HG03280 (cell line): ENCODE results near the gene FRMD4B.
"Not testable (repeated sequence)": the region's sequence is repeated elsewhere in the genome, so short reads cannot be mapped to it uniquely, and the experiment has no call there.

Experiments
- ATAC-seq: cut with Tn5 transposase; IDR thresholded peaks from one replicate; pipeline ENCODE4 v1.9.1; 2021; ENCODE audit warnings: mild to moderate bottlenecking, moderate library complexity; ENCODE audit not compliant: unreplicated experiment

FRMD4B gene

DNA sequence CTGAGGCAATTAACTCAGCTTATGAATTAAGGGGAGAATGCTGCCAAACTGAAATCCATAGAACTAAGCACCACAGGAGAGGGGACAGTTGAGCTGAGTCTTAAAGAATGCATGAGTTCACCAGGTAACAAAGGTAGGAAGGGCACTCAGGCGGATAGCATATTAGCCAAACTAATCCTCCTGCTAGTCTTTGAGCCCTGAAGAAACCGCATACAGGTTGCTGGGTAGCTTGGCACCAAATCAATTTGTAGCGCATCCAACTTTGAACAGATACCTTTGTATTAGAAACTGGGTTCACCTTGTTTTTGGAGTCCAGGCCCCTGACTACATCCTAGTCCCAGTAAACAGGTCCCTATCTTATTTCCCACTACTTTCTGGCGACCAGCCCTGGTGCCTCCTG, 93.7 kb downstream of the FRMD4B start:
- ATAC-seq, result no peak

DNA sequence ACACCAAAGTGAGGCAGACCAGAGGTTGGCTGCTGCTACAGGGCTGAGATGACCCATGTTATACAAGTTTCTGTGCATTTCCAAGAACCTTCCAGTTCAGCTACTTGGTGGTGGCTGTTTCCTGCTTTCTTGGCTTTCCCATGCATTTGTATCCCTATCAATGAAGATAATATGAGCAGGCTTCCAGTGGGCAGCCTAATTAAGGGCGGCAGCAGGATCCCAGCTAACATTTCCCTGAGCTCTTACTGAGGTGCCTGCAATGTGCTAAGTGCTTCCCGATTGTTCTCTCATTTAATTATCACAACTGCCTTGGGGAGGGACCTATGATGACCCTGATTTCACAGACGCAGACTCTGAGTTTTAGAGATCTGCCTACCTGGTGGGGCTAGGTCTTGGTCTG, 95.5 kb downstream of the FRMD4B start:
- ATAC-seq, result no peak

DNA sequence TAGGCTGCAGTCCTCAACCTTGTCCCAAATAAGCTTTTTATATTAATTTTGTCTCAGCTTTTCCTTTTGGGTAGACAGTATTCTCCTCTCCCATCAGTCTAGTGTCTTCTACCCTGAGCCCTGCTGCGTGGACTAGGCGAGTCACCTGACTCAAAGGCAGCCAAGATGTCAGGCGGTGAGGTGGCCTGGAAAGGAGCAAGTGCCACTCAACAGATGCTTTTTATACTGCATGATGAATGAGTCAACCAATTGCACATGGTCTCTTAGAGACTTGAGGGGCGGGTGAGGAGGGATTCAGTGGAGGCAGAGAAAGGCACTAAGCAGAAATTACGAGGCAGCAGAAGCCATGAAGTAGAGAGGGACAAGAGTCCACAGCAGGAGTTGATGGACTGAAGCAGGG, 95.9 kb downstream of the FRMD4B start:
- ATAC-seq, result no peak

DNA sequence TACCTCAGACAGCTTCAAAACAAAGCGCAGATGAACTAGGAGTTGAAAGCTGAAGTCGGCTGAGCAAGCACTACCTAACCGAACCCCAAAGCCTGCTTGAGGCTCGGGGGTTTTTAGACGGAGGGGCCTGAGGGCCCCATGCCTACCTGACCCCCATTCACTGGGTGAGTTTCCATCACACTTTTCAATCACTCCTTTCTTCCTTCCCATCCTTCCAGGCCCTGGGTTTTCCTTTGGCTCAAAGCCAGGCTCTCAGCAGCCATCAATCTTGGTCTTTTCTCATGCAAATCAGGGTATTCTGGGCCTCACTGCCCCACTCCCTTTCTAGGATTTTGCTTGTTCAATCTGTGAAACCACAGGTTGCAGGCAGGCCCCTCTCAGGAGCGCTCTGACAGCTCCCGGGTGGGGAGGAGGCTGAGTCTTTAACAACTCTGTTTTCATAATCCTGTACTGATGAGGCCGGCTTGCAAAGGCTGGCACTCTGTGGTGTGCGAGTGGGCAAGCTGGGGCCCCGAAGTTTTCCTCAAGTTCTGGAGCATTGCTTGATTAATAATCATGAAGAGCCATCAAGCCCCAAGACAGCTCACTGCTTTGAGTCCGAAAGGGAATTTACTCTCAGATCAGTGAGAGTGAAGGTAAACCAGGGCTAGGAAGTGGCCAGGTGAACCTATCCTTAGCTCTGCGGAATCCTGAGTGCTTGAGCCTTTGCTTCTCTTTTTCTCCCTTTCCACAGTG, 97.6 kb downstream of the FRMD4B start:
- no peak for ATAC-seq

DNA sequence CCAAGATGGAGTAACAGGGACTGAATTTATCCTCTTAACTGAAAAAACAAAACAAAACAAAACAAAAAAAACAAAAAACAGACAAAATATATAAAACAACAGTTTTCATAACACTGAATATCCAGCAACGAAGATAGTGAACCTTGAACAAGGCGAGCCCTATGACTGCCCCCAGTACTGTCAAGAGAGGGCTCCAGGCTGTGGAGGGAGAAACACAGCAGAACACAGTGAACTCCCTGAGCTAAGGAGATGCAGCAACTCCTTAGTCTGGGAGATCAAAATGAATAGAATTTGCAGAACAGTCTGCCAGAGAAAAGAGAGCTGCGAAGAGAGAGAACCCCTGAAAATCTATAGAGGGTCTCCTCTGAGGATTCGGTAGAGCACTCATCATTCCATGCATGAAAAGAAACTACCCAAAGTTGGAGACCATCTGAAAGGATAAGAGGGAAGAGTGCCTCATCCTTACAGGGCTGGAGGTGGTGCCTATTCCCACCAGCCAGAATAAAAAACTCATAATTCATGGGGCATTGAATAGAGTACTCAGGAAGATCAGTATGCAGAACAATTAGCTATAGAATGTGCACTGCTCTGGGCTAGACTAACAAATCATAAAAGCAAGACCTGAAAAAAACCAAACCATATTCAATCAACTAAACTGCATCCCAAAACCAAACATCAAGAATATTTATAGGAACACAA, 101.8 kb downstream of the FRMD4B start:
- ATAC-seq, result no peak

DNA sequence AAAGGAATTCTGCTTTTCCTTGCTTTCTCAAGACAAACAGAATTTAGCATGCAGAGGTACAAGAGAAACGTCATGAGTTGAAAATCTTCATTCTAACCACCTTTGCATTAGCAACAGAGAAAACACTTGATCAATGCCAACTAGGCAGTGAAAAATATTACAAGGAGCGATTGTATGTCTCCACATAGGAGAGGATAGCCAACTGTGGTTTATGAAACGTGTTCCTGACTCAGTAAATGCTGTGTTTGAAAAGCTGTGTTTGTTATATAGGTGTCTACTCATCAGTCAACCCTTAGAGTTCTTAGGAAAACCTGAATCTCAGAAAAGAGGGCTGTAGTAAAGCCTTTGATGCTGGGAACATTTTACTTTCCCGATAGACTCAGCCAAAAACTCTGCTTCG, 102.4 kb downstream of the FRMD4B start:
- no peak for ATAC-seq

DNA sequence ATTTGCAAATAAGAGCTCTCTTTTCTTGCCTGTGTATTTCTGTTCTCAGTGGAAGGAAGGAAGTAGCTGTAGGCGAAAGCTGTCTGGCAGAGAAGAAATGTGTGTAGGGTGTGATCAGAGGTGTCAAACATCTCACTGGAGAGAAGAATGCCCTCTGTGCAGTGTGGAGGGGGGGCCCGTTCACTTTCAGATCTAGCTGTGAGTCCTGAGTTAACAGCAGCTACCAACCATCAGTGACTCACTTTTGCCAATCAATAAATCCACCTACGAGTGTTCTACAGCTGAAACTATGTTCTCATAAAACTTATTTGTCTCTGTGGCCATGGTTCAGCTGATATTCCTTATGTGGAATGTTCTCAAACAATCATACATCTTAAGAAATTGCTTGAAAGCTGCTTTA, 103.7 kb downstream of the FRMD4B start:
- ATAC-seq, result no peak

DNA sequence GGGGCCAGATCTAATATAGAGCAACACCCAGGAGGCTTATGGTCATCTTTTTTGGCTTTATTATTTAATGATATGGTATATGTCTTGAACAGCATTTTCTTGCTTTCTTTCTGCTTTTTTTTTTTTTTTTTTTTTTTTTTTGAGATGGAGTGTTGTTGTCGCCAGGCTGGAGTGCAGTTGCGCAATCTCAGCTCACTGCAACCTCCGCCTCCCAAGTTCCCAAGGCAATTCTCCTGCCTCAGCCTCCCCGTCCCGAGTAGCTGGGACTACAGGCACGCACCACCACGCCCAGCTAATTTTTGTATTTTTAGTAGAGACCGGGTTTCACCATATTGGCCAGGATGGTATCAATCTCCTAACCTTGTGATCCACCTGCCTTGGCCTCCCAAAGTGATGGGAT, 108.5 kb downstream of the FRMD4B start:
- not testable (repeated sequence) for ATAC-seq

DNA sequence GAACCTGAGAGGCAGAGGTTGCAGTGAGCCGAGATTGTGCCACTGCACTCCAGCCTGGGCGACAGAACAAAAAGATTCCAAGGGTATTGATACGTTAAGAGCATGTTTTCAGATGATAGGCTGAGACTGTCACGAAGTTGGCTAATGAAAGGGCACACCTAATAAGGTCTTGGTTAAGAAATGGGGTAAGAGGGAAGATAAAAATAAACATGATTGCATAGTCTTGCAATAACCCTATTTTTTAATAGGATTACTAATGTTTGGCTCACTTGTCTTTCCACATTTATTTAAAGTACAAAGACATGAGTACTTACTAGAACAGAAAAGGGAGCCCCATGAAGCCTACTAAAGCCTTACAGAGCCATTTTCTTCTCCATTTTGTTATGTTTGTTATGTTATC, 109.0 kb downstream of the FRMD4B start:
- no peak for ATAC-seq

DNA sequence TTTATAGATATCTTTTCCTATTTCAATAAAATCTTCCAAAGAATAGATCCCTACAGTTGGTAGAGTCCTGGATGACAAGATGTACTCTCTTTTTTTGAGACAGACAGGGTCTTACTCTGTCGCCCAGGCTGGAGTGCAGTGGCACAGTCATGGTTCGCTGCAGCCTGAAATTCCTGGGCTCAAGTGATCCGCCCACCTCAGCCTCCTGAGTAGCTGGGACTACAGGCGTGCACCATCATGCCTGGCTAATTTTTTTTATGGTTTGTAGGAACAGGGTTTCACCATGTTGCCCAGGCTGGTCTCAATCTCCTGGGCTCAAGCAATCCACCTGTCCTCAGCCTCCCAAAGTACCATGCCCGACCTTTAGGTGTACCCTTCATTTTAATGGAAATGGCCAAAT, 109.7 kb downstream of the FRMD4B start:
- not testable (repeated sequence) for ATAC-seq

DNA sequence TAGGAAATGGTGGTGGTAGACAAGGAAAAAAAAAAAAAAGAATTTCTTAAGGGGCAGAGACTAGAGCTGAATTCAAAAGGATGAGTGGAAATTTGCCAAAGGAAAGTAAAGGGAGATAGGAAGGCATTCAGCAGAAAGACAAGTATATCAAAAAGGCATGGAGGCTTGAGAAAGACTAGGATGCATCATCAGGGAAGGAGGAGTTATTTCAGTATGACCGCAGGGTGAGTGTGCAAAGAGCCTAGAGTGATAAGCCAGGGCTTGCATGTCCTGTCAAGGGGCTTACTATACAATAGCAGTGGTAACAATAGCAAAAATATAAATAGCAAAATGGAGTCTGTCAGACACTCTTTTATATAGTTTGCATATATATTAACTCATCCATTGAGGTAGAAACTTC, 112.0 kb downstream of the FRMD4B start:
- no peak for ATAC-seq

DNA sequence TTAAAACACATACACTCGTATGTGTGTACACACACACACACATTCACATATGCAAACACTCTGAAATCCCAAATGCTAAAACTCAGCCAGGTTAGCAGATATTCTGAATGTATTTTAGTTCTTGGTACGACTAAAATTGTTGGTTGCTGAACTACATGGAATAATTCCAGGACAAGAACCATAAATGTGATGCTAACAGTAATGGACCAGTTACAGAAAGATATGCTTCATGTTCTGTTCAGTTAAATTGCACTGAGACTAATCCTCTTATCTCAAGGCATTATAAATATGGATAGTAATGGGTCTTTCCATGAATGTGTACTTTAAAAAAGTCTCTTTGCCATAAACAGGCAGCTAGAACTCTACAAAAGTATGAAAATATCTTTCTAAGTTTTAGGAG, 113.3 kb downstream of the FRMD4B start:
- ATAC-seq, result no peak

DNA sequence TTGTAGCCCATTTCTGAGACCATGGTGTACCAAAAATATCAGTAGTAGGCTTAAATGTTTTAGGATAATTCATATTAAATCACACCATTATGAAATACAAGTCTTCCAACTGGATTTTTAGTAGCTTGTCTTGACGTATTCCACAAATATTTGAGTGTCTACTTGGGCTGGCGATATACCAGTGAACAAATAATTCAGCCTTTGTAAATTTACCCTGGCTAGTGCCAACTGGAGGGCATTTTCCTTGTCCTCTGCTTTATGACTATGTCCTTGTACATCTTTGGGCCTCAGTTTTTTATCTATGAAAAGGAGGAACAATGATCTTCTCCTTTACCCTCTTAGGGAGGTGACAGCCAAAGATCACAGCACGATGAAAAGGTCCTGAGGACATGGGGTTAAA, 114.8 kb downstream of the FRMD4B start:
- no peak for ATAC-seq

DNA sequence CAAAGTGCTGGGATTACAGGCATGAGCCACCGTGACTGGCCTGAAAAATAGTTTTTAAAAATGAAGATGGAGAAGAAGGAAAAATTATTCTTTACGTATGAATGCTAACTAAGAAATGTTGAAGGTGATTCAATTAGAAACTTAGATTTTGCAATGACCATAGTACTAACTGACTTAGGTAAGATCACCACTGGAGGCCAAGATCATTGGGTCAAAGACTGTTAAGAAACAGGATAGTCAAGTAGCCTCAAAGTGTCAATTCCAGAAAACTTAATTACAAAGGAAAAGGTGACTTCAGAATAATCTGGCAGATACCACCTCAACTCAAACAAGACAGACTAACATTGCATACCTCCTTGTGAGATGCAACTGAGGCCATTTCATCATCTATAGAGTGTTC, 119.3 kb downstream of the FRMD4B start:
- no peak for ATAC-seq

DNA sequence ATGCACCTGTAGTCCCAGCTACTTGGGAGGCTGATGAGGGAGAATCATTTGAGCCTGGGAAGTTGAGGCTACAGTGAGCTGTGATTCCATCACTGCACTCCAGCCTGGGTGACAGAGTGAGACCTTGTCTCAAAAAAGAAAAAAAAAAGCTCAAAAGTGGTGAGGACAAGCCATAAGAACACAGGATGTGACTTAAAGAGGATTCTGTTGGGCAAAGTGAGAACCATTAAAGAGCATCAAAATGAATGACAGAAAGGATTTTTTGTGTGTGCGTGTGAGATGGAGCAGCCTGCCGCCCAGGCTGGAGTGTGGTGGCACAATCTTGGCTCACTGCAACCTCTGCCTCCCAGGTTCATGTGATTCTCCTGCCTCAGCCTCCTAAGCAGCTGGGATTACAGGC, 119.8 kb downstream of the FRMD4B start:
- not testable (repeated sequence) for ATAC-seq

DNA sequence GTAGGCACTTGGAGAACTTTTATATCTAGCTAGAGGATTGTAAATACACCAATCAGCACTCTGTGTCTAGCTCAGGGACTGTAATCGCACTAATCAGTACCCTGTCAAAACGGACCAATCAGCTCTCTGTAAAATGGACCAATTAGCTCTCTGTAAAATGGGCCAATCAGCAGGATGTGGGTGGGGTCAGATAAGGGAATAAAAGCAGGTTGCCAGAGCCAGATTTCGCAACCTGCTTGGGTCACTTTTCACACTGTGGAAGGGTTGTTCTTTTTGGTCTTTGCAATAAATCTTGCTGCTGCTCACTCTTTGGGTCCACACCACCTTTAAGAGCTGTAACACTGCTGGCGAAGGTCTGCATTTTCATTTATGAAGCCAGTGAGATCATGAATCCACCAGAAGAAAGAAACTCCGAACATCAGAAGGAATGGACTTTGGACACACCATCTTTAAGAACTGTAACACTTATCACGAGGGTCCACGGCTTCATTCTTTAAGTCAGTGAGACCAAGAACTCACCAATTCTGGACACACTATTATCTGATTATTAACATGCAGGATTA, 125.0 kb downstream of the FRMD4B start:
- not testable (repeated sequence) for ATAC-seq

DNA sequence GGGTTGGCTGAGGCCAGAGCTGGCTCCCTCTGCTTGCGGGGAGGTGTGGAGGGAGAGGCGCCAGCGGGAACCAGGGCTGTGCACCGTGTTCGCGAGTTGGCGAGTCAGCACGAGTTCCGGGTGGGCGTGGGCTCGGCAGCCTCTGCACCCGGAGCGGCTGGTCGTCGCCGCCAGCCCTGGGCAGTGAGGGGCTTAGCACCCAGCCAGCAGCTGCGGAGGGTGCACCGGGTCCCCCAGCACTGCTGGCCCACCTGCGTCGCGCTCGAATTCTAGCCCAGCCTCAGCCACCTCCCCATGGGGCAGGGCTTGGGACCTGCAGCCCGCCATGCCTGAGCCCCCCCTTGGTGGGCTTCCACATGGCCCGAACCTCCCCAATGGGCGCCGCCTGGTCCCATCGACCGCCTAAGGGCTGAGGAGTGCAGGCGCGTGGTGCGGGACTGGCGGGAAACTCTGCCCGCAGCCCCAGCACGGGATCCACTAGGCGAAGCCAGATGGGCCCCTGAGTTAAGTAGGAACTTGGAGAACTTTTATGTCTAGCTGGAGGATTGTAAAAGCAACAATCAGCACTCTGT, 125.6 kb downstream of the FRMD4B start:
- no peak for ATAC-seq

DNA sequence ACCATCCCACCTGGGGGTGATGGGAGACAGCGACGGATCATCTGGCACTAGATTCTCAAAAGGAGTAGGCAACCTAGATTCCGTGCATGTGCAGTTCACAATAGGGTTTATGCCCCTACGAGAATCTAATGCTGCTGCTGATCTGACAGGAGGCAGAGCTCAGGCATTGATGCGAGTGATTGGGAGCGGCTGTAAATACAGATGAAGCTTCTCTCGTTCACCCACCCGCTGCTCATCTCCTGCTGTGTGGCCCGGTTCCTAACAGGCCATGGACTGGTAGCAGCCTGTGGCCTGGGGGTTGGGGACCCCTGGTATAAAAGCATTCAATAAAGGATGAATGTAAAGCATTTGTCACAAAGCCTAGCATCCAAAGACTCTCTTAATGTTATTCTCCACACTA, 126.8 kb downstream of the FRMD4B start:
- ATAC-seq, result no peak

DNA sequence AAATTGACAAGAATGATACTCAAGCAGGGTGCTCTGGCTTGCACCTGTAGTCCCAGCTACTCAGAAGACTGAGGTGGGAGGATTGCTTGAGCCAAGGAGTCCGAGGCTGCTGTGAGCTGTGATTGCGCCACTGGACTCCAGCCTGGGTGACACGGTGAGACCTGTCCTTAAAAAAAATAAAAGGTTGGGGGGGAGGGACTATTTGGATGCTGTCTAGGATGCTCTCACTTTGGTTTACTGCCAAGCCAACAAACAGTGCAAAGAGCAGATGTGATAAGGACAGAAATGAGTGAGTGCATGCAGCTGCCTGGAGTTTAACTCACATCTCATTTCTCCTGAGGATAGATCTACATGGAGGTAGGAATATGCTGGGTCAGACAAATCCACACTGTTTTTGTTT, 130.0 kb downstream of the FRMD4B start:
- no peak for ATAC-seq

DNA sequence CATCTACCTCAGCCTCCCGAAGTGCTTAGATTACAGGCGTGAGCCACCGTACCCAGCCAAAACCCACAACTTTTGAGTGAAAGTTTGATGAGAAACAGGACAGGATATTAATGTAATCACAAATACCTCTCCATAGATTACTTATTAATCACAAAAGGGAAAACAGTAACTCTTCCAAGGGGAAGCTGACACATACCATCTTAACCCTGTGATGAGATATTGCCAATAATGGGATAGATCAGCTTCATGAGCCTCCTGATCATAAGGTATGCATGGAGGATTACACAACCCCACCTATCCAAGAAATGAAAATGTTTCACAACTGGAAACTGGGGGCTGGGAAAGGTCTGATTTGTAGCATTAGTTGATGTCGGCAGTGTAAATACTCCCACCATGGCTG, 131.5 kb downstream of the FRMD4B start:
- no peak for ATAC-seq

DNA sequence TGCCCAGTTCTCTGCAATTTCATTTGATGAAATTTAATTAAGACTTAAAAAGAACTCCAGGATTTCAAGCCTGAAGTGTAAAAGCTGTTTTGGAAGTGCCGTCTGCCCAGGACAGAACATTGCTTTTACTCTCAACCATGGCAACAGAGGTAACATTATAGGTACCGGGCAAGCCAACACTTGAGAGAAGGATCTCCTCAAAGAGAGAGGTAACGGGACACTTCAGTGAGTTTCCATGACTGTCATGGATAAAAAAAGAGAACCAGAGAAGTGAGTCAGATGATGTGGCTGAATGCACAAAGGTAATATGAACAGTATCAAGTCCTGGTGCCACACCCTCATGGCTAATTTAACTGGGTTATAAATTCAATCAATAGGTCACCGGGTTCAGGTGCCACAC, 133.3 kb downstream of the FRMD4B start:
- no peak for ATAC-seq

DNA sequence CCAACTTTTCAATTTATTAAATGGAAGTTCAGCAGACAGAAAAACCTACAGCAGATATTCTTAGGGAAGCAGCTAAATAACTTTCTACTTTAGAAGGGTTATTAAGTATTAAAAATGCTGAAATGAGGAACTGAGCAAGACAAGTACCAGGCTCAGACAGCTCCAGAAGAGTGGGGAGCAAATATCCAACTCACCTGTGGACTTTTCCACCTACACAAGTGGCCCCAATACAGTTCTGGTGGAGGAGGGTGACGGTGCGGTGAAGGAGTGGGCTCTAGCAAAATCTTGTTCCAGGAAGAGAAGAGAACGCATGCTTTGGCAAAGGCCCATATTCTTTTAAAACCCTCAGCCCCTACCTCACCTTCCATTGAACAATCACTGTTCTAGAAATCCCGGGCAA, 133.7 kb downstream of the FRMD4B start:
- ATAC-seq, result no peak
